Breast epithelium (tissue), 3 donors: ENCODE data around the gene SHROOM3.

Experiments
- CTCF ChIP-seq, 3 donors: fragments of 450-650 bp; IDR thresholded peaks; one replicate each; pipeline ENCODE4 v1.5.1; 2016 to 2017; ENCODE audit warnings: antibody characterized with exemption in 3 of 3, mild to moderate bottlenecking in 3 of 3, moderate library complexity in 3 of 3
- POLR2A ChIP-seq: fragments of 450-650 bp; IDR thresholded peaks from one replicate; pipeline ENCODE4 v1.6.1; 2016; ENCODE audit warnings: antibody characterized with exemption, mild to moderate bottlenecking, moderate library complexity
- POLR2AphosphoS5 ChIP-seq, 3 donors: sonication (generic); formaldehyde crosslinking; IDR thresholded peaks; one replicate each; pipeline ENCODE4 v1.6.1; 2017; ENCODE audit warnings: antibody characterized with exemption in 3 of 3

GRCh38 chr4:76562836-76563453, 127.9 kb downstream of the SHROOM3 start:
- TF ChIP-seq POLR2AphosphoS5 (IDR thresholded peaks at IDR 0.05) (no peak), POLR2A (no peak), CTCF (IDR thresholded peaks at IDR 0.05) (no peak)
